Astrocyte (in vitro differentiated cells and primary cell): ENCODE results near the gene OR6N1.

Experiments used
- EZH2 ChIP-seq: IDR thresholded peaks from 2 replicates; pipeline ENCODE4 v1.6.1; 2012; ENCODE audit warnings: mild to moderate bottlenecking, low read length, inconsistent platforms; ENCODE audit not compliant: insufficient read depth
- TF ChIP-seq, protein P1 (sequence below): IDR thresholded peaks from 2 replicates; pipeline ENCODE4 v1.5.1; 2011; ENCODE audit warnings: low read depth, mild to moderate bottlenecking, inconsistent platforms, low read length, moderate library complexity; ENCODE audit not compliant: insufficient read depth

GRCh38 chr1:158803678-158804077, 31.7 kb upstream of the OR6N1 start:
- TF ChIP-seq, protein P1, sequence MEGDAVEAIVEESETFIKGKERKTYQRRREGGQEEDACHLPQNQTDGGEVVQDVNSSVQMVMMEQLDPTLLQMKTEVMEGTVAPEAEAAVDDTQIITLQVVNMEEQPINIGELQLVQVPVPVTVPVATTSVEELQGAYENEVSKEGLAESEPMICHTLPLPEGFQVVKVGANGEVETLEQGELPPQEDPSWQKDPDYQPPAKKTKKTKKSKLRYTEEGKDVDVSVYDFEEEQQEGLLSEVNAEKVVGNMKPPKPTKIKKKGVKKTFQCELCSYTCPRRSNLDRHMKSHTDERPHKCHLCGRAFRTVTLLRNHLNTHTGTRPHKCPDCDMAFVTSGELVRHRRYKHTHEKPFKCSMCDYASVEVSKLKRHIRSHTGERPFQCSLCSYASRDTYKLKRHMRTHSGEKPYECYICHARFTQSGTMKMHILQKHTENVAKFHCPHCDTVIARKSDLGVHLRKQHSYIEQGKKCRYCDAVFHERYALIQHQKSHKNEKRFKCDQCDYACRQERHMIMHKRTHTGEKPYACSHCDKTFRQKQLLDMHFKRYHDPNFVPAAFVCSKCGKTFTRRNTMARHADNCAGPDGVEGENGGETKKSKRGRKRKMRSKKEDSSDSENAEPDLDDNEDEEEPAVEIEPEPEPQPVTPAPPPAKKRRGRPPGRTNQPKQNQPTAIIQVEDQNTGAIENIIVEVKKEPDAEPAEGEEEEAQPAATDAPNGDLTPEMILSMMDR = no peak
- no peak for TF ChIP-seq EZH2
